ENCODE data around the gene KRTAP1-4.
"Not testable (repeated sequence)": the region's sequence is repeated elsewhere in the genome, so short reads cannot be mapped to it uniquely, and the experiment has no call there.

Gene KRTAP1-4, protein sequence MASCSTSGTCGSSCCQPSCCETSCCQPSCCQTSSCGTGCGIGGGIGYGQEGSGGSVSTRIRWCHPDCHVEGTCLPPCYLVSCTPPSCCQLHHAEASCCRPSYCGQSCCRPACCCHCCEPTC

DNA sequence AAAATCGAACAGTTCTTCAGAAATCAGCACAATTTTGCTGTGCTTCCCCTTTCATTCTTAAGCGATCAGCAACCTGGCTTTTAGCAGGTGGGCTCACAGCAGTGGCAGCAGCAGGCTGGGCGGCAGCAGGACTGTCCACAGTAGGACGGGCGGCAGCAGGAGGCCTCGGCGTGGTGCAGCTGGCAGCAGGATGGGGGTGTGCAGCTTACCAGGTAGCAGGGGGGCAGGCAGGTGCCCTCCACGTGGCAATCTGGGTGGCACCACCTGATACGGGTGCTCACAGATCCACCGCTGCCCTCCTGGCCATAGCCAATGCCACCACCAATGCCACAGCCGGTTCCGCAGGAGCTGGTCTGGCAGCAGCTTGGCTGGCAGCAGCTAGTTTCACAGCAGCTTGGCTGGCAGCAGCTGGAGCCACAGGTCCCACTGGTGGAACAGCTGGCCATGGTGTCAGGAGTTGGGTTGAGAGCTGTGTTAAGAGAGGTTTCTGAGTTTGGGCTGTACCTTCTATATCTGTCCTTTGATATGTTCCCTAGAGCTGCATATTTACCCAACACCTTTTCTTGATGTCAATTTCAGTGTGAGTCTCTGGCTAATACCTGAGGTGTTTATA, at the start of gene KRTAP1-4:
Gene KRTAP1-4 (minus strand): TSS at position 563 of the 613 bp plus-strand sequence. CDS start 117 bp downstream, at position 446.
- DNase-seq: no peak

DNA sequence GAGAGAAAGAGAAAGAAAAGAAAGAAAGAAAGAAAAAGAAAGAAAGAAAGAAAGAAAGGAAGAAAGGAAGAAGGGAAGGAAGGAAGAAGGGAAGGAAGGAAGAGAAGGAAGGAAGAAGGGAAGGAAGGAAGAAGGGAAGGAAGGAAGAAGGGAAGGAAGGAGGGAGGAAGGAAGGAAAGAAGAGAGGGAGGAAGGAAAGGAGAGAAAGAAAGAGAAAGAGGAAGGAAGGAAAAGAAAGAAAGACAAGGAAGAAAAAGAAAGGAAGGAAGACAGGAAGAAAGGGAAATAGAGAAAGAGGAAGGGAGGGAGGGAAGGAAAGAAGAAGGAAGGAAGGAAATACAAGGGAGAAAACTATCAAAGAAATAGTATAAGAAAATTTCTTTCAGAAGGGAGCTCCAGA, 46.8 kb upstream of the KRTAP1-4 start:
- DNase-seq: no peak

DNA sequence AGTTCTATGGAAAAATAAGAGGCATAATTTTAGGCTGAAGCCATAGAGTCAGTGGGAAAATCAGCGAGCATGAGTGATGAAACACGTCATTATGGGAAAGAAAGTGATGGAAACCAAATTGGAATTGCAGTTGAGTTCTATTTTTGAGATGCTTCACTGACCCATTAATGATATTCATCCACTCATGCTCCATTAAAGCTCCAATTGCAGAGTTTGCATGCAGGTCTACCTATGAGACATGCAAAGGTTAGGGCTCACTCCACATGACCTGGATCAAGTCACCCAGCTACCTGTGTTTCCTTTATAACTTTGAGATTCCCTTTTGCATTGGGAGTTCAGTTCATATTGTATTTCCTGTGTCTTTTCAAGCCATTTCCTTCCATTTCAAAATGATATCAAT, 43.7 kb upstream of the KRTAP1-4 start:
- no peak for DNase-seq

DNA sequence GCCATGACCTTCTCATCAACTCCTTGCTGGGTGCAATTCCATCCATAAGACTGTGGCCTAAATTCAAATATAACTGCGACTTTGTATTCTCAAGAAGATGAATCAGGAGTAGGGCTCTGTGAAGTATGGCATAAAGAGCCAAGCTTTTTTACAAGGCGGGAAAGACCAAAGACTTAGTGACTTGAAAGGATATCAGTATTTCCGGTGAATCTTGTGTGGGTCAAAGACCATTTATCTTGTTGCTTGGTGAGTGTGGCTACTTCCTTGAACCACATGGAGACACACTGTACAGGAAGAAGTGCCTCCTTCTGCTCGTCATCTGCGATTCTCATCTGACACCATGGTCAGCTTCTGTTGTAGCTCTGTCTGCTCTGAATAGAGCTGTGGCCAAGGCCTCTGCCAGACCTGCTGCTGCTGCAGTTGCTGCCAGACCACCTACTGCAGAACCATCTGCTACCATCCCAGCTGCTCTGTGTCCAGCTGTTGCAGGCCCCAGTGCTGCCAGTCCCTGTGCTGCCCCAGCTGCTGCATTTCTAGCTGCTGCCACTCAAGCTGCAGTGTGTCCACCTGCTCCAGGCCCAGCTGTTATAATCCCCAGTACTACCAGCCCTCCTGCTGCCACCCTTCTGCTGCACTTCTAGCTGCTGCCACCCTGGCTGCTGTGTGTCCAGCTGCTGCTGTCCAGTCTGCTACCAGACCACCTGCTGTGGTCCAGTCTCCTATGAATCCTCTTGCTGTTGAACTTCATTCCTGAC, 41.8 kb upstream of the KRTAP1-4 start:
- no peak for DNase-seq

DNA sequence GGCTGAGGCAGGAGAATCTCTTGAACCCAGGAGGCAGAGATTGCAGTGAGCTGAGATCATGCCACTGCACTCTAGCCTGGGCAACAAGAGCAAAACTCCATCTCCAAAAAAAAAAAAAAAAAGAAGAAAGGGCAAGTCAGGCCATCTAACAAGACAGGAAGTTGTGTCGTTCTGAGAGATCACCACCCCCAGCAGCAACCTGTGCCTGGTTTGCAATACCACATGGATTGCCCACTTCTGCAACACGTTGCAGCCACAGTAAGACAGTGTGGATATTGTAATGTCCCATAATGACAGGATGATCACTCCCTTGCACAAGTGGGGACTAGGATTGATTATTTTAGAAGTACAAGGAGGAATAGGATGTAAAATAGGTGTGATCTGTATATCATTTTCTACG, 39.0 kb upstream of the KRTAP1-4 start:
- no peak for DNase-seq

DNA sequence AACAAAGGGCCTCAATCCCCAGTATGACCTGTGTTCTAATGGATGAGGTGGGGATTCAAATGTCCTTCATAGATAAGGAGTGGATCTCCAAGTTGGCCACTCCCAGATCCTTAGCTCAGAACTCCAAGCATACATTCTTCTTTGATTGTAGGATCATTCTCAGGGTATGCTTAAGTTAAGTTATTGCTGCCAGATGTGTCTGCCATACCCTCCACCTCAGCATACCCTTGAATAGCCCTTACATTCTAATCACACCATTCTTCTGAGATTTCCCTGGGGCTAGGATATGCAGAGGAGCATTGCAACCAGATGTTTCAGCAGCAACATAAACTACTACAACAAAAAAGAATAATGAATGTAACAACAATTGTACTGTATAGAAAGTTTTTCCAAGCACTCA, 37.3 kb upstream of the KRTAP1-4 start:
- no peak for DNase-seq

DNA sequence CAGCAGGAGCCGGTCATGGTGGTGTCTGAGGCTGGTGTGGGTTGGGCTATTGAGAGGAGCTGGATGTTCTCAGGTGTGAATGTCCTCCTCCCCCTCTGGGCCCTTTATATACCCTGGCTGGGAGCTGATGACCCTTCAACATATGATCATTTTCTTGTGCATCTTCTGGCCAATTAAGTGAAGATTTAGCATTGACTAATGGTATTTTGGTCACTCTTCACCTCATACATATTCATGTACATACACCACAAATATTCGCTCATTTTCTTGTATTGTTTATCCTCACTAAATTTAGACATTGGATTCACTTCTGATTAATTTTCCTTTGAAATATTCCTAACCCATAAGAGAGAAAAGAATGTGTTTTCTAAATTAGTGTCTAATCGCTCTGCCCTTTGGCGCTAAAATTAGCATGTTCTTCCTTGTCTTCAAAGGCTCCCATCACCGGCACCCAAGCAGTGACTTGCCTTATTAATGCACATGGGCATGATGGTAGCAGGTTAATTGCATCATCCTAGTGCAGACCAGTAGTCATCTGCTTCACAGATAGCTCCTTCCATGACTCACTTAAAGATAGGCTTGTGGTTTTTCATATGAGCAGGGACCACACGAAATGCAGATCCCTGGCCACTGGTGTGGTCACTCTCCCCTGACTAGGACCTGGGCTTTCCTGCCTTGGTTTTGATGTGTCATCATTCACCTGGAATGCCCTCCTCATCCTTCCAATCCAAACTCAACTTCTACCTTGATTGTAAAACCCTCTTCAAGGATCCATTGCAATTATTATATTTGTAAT, 36.0 kb upstream of the KRTAP1-4 start, which contains the start of gene KRTAP2-4:
Gene KRTAP2-4 (minus strand): TSS at position 51 of the 796 bp plus-strand sequence. CDS start 34 bp downstream, at position 17.
- DNase-seq: no peak

DNA sequence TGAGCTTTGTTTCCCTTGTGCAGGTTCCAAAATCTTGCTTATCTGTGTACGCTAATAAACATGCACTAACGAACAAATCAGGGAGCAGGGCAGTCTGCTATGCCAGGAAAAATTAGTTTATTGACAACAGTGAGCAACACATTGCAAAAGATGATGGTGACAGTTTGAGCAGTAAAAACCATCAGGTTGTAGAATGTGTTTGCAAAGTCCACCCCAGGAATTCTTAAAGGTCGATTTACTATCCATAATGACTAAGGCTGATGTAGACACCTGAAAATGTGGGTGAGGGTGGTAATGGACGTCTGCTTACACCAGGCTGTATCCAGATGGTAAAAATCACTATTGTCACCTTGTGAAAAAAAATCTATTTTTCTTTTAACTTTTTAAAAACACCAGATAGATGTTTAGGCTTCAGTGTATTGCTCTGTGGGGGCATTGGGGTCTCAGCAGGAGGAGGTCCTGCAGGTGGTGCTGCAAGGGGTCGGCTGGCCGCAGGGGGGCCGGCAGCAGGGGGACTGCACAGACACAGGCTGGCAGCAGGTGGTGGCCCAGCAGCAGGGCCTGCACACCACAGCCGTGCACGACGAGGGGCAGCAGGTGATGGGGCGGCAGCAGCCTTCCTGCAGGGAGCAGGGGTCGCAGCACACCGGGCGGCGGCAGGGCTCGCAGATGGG, 35.2 kb upstream of the KRTAP1-4 start:
- DNase-seq: not testable (repeated sequence)

DNA sequence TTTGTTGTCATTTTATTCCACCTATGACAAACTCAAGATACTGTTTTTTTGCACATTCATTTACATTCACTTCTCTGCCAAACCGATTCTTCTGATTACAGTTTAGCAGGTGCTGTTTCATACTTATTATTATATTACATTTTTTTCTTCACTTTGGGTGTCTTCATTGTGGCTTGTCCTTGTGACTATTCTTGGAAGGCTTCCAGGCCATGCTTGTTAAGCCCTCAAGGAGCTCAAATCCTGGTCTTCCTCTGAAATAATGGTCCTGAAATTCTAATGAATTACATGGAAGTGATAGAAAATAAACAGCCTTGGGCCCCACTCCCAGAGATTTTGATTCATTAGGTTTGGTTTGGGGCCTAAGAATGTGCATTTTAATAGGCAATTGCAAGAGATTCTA, 34.3 kb upstream of the KRTAP1-4 start:
- DNase-seq: no peak

DNA sequence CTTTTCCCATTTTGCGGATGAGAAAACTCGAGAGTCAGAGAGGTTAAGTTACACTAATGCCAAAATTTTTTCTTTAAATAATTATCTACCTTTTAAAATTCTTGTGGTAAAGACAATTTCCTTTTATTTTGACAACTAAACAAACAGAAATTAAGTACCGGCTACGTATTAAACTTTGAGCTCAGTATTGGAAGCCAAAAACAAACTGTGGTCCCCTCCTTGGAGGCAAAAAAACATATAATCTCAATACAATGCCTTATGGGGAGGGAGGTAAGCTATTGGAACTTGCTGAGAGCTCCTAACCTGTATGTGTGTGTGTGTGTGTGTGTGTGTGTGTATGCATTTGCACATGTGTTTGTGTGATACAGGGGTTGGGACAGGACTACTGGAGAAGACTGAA, 33.5 kb upstream of the KRTAP1-4 start:
- no peak for DNase-seq

DNA sequence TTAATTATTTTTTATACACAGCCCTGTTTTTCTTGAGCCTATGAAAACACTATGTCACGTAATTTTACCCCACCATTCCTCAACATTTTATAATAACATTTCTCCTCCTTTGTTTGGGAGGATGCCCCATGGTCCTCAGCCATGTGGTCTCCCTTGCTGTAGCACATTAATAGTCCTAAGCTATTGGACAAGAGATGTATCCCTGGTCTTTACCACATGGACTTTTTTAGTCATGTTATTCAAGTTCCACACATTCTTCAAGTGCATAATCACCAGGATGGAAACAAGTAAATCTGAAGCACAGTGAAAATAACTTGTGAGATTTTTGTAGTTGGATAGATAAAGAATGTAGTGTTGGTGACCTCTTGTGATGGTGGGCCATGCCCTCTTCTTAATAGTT, 32.0 kb upstream of the KRTAP1-4 start:
- no peak for DNase-seq

DNA sequence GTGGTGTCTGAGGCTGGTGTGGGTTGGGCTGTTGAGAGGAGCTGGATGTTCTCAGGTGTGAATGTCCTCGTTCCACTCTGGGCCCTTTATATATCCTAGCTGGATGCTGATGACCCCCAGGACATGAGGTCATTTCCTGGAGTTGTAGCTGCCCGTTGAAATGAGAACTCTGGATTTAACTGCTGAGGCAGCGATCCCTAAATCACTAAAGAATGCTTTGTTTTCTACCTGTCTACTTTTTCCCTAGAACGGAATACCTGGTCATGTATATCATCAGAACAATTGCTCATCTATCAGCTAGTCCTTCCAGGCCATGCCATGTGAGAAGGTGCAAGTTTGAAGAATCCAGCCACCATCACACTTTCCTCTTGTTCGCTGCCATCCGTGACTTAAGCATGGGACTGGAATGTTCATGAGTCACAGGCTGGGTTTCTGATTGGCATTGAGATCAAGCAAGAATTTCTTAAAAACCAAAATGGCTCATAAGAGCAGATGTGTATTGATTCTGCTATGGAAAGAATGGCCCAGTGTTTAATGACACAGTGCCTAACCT, 30.1 kb upstream of the KRTAP1-4 start, which contains the start of gene KRTAP2-3:
Gene KRTAP2-3 (minus strand): TSS at position 63 of the 553 bp plus-strand sequence. CDS start 64 bp downstream, outside the sequence.
- DNase-seq: no peak

DNA sequence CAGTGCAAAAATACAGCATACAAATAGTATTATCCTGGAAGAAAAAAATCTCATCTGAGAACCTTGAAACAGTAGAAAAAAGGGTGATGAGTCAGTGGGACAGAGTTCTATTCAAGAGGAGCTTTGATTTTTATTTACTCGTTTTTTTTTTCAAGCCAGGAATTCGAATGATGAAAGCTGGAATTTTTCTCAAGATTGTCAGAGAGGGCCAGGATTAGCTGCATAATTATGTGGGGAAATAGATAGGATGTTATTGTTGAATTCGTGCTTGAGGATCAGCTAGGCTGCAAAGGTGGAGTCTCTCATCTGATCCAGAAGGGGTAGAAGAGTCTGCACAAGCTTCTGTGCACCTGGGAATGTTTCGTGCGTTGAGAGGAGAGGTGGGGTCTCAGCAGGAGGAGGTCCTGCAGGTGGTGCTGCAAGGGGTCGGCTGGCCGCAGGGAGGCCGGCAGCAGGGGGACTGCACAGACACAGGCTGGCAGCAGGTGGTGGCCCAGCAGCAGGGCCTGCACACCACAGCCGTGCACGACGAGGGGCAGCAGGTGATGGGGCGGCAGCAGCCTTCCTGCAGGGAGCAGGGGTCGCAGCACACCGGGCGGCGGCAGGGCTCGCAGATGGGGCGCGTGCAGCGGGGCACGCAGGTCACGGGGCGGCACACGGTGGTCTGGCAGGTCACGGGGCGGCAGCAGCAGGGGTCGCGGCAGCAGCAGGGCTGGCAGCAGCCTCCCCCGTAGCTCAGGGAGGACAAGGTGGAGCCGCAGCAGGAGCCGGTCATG, 29.5 kb upstream of the KRTAP1-4 start:
- DNase-seq: not testable (repeated sequence)

DNA sequence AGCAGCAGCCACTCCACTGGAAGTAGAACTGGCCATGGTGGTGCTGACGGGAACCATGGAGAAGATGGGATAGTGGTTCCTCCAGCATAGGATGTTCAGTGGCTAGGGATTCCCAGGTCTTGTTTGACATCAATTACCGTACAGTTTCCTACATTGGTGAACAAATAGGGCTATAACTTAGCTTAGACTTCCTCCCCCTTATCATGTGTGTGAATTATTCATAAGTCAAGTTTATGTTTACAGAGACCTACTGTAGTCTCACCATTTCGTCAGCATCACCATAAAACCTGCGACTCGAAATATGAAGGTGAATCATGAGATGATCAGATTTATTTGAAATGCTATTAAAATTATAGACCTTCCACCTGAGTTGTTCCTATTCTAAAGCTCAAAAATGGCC, 28.7 kb upstream of the KRTAP1-4 start:
- DNase-seq: no peak

DNA sequence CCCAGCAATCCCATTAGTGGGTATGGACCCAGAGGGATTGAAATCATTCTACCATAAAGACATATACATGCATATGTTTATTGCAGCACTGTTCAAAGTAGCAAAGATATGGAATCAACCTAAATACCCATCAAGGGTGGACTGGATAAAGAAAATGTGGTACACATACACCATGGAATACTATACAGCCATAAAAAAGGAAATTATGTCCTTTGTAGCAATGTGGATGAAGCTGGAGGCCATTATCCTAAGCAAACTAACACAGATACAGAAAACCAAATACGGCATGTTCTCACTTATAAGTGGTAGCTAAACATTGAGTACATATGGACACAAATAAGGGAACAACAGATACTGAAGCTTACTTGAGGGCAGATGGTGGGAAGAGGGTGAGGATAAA, 27.6 kb upstream of the KRTAP1-4 start:
- DNase-seq: no peak

DNA sequence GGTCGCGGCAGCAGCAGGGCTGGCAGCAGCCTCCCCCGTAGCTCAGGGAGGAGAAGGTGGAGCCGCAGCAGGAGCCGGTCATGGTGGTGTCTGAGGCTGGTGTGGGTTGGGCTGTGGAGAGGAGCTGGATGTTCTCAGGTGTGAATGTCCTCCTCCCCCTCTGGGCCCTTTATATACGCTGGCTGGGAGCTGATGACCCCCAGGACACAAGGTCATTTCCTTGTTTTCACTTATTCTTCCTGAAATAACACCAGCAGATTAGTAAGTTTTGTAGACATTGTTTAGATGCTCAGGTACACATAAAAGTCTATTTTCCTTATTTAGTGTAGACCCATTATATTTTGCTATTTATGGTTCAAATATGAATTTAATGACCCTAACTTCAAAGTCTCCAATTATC, 25.1 kb upstream of the KRTAP1-4 start, which contains the start of gene KRTAP2-2:
Gene KRTAP2-2 (minus strand): TSS at position 101 of the 400 bp plus-strand sequence. CDS start 19 bp downstream, at position 82.
- not testable (repeated sequence) for DNase-seq

DNA sequence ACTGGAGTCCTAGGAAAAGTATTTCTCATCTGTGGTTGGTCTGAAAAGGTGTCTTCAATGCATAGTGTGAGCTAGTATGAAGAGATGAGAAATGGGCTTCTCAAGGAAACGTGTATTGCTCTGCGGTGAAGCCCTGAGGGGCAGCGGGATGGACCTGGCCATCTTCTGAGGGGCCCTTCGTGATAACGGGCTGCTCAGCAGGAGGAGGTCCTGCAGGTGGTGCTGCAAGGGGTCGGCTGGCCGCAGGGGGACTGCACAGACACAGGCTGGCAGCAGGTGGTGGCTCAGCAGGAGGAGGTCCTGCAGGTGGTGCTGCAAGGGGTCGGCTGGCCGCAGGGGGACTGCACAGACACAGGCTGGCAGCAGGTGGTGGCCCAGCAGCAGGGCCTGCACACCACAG, 24.6 kb upstream of the KRTAP1-4 start:
- not testable (repeated sequence) for DNase-seq

DNA sequence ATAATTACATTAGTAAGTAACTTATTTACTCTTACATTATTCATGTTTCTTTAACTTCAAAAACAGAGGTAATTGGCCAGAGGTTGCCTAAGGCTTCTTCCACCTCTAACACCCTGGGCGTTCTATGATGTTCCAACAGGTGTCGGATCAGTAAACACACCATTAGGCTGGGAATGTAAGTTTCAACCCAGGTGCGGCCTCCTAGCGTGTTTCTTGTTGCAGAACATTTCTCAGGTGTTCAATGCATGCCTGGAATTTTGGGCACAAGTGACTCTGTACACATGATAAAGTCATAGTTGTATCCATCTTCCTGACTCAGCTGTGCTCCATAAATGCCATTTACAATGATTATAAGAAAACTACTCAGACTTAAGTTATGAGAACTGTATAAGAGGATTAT, 24.0 kb upstream of the KRTAP1-4 start:
- no peak for DNase-seq

DNA sequence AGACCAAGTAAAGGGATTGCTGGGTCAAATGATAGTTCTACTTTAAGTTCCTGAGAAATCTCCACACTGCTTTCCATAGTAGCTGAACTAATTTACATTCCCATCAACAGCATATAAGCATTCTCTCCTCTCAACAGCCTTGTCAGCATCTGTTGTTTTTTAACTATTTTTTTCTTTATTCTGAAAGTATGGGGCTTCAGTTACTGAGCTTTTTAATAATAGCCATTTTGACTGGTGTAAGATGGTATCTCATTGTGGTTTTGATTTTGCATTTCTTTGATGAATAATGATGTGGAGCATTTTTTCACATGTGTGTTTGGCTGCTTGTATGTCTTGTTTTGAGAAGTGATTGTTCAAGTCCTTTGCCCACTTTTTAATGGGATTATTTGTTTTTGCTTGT, 22.6 kb upstream of the KRTAP1-4 start:
- no peak for DNase-seq

DNA sequence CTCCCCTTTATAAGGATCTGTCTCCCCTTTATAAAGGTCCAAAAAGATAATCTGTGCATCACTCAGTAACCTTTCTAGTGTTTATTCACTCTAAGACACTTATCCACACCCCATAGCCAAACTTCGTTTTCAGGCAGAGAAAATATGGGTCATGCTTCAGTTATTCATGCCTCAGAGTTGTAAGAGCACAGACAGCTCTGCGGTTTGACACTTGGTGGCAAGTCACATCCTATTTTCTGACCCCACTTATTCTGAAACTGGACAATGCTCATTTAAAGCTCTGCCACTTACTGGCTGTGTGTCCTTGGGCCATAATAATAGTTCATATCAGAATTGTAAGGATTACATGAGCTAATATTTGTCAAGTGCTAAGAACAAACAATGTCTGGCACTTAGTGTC, 19.1 kb upstream of the KRTAP1-4 start:
- DNase-seq: no peak

DNA sequence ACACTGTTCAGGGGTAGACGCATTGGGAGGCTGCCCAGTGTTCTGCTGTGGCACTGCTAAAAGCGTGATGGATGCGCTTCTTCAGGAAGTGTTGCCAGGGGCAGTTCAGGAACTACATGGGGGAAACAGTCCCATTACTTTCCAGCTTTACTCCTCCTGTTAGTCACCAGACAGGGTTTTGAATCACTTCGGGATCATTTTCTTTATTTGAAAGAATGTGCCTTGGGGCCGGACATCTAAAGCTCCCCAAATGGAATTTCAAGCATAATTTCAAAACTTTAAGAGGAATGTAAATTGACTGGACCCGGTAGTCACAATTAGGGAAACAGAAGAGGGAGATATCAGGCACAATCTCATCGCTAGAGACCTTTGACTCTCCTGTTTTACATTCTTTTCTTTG, 18.4 kb upstream of the KRTAP1-4 start:
- DNase-seq: no peak
